Measurements from ENCODE around the gene HMSD.

Gene HMSD

GRCh38 chr18:63992751-63993150 is 43.6 kb downstream of the HMSD start:
- Histone ChIP-seq H3K36me3 (ENCODE audit: low read depth) (no peaks in the 10 kb centered on the region), H3K27ac (ENCODE audit: poor library complexity, severe bottlenecking) (no peak overlapping the region), H3K9me3 (ENCODE audit: severe bottlenecking) (peaks cover 2% of the 10 kb centered on the region), H3K4me1 (ENCODE audit: insufficient read depth, poor library complexity, severe bottlenecking) (peaks cover 4% of the 10 kb centered on the region), H3K27me3 (ENCODE audit: insufficient read depth, poor library complexity, severe bottlenecking) (no peaks in the 10 kb centered on the region), H3K4me3 (ENCODE audit: severe bottlenecking) (no peak overlapping the region)
- no peak for DNase-seq (ENCODE audit: low spot score)
- TF ChIP-seq CTCF (IDR thresholded peaks at IDR 0.05; ENCODE audit: poor library complexity, severe bottlenecking): no peak
- ATAC-seq (ENCODE audit: low read depth): no peak

- TF ChIP-seq CTCF (IDR thresholded peaks at IDR 0.05; ENCODE audit: poor library complexity, severe bottlenecking): peak; percentile 73
- Histone ChIP-seq H3K36me3 (ENCODE audit: low read depth) (no peaks in the 10 kb centered on the region), H3K27ac (ENCODE audit: poor library complexity, severe bottlenecking) (no peak overlapping the region), H3K4me3 (ENCODE audit: severe bottlenecking) (no peak overlapping the region), H3K27me3 (ENCODE audit: insufficient read depth, poor library complexity, severe bottlenecking) (no peaks in the 10 kb centered on the region), H3K4me1 (ENCODE audit: insufficient read depth, poor library complexity, severe bottlenecking) (peaks cover 4% of the 10 kb centered on the region), H3K9me3 (ENCODE audit: severe bottlenecking) (peaks cover 2% of the 10 kb centered on the region)
- no peak for ATAC-seq (ENCODE audit: low read depth)
- no peak for DNase-seq (ENCODE audit: low spot score)
Measured at GRCh38 chr18:63994783-63995399, 45.8 kb downstream of the HMSD start.

- peak; percentile 85 for ATAC-seq (ENCODE audit: low read depth)
- Histone ChIP-seq H3K9me3 (ENCODE audit: severe bottlenecking) (peaks cover 2% of the 10 kb centered on the region), H3K36me3 (ENCODE audit: low read depth) (no peaks in the 10 kb centered on the region), H3K4me3 (ENCODE audit: severe bottlenecking) (no peak overlapping the region), H3K27me3 (ENCODE audit: insufficient read depth, poor library complexity, severe bottlenecking) (no peaks in the 10 kb centered on the region), H3K4me1 (ENCODE audit: insufficient read depth, poor library complexity, severe bottlenecking) (peaks cover 4% of the 10 kb centered on the region), H3K27ac (ENCODE audit: poor library complexity, severe bottlenecking) (peak overlapping the region; percentile 14)
- TF ChIP-seq CTCF (IDR thresholded peaks at IDR 0.05; ENCODE audit: poor library complexity, severe bottlenecking): no peak
- DNase-seq (ENCODE audit: low spot score): no peak
Measured at GRCh38 chr18:63997041-63997440, 47.9 kb downstream of the HMSD start.

- peaks cover 2% of the 10 kb centered on the region for H3K9me3 ChIP-seq (ENCODE audit: severe bottlenecking)
- no peaks in the 10 kb centered on the region for H3K36me3 ChIP-seq (ENCODE audit: low read depth)
- no peak for TF ChIP-seq CTCF (IDR thresholded peaks at IDR 0.05; ENCODE audit: poor library complexity, severe bottlenecking)
- H3K27ac ChIP-seq (ENCODE audit: poor library complexity, severe bottlenecking): peak overlapping the region; percentile 14
- H3K4me3 ChIP-seq (ENCODE audit: severe bottlenecking): no peak overlapping the region
- ATAC-seq (ENCODE audit: low read depth) (no peak), DNase-seq (ENCODE audit: low spot score) (no peak)
- H3K4me1 ChIP-seq (ENCODE audit: insufficient read depth, poor library complexity, severe bottlenecking): peaks cover 4% of the 10 kb centered on the region
- no peaks in the 10 kb centered on the region for H3K27me3 ChIP-seq (ENCODE audit: insufficient read depth, poor library complexity, severe bottlenecking)
Measured at GRCh38 chr18:63997606-63998005, 48.5 kb downstream of the HMSD start.

- ATAC-seq (ENCODE audit: low read depth): no peak
- TF ChIP-seq CTCF (IDR thresholded peaks at IDR 0.05; ENCODE audit: poor library complexity, severe bottlenecking): no peak
- H3K27ac ChIP-seq (ENCODE audit: poor library complexity, severe bottlenecking): no peak overlapping the region
- peaks cover 4% of the 10 kb centered on the region for H3K4me1 ChIP-seq (ENCODE audit: insufficient read depth, poor library complexity, severe bottlenecking)
- peaks cover 2% of the 10 kb centered on the region for H3K9me3 ChIP-seq (ENCODE audit: severe bottlenecking)
- no peaks in the 10 kb centered on the region for H3K36me3 ChIP-seq (ENCODE audit: low read depth)
- no peak overlapping the region for H3K4me3 ChIP-seq (ENCODE audit: severe bottlenecking)
- no peak for DNase-seq (ENCODE audit: low spot score)
- no peaks in the 10 kb centered on the region for H3K27me3 ChIP-seq (ENCODE audit: insufficient read depth, poor library complexity, severe bottlenecking)
Measured at GRCh38 chr18:63999871-64000270, 50.8 kb downstream of the HMSD start.
